Stimulated activated naive CD8-positive, alpha-beta T cell treated with anti-CD3 and anti-CD28 coated beads, Interleukin-15, Interleukin-2, amounts not matched to agents 100 ng/mL and 50 ng/mL, for 24 hours (primary cell): ENCODE data around the gene PRICKLE2.

Source experiments
- H3K27ac Mint-ChIP-seq: one replicate; pipeline ENCODE4 v1.8.0; 2021; ENCODE audit warnings: mild to moderate bottlenecking, mixed read lengths
- H3K27me3 Mint-ChIP-seq: one replicate; pipeline ENCODE4 v1.8.0; 2021; ENCODE audit warnings: mixed read lengths
- H3K36me3 Mint-ChIP-seq: one replicate; pipeline ENCODE4 v1.8.0; 2021; ENCODE audit warnings: low read depth, mixed read lengths
- H3K4me1 Mint-ChIP-seq: one replicate; pipeline ENCODE4 v1.8.0; 2021; ENCODE audit warnings: low read depth, mixed read lengths
- H3K4me3 Mint-ChIP-seq: one replicate; pipeline ENCODE4 v1.8.0; 2021; ENCODE audit warnings: mild to moderate bottlenecking, mixed read lengths
- H3K9me3 Mint-ChIP-seq: one replicate; pipeline ENCODE4 v1.8.0; 2021; ENCODE audit warnings: mixed read lengths

Gene PRICKLE2, protein sequence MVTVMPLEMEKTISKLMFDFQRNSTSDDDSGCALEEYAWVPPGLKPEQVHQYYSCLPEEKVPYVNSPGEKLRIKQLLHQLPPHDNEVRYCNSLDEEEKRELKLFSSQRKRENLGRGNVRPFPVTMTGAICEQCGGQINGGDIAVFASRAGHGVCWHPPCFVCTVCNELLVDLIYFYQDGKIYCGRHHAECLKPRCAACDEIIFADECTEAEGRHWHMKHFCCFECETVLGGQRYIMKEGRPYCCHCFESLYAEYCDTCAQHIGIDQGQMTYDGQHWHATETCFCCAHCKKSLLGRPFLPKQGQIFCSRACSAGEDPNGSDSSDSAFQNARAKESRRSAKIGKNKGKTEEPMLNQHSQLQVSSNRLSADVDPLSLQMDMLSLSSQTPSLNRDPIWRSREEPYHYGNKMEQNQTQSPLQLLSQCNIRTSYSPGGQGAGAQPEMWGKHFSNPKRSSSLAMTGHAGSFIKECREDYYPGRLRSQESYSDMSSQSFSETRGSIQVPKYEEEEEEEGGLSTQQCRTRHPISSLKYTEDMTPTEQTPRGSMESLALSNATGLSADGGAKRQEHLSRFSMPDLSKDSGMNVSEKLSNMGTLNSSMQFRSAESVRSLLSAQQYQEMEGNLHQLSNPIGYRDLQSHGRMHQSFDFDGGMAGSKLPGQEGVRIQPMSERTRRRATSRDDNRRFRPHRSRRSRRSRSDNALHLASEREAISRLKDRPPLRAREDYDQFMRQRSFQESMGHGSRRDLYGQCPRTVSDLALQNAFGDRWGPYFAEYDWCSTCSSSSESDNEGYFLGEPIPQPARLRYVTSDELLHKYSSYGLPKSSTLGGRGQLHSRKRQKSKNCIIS

GRCh38 chr3:64224826-64225610 lies at the start of gene PRICKLE2:
TSS of gene PRICKLE2 (minus strand) at chr3:64225466. CDS start at chr3:64198927, 26,539 bp downstream.
- no peaks in the 10 kb centered on the region for H3K9me3 Mint-ChIP-seq
- H3K36me3 Mint-ChIP-seq = no peaks in the 10 kb centered on the region
- H3K27me3 Mint-ChIP-seq = peaks cover 12% of the 10 kb centered on the region
- no peak within 1 kb of the TSS for H3K27ac Mint-ChIP-seq
- H3K4me1 Mint-ChIP-seq = no peaks in the 10 kb centered on the region
- no peak within 1 kb of the TSS for H3K4me3 Mint-ChIP-seq

- H3K27ac Mint-ChIP-seq = no peak overlapping the region
- peaks cover 4% of the 10 kb centered on the region for H3K9me3 Mint-ChIP-seq
- no peaks in the 10 kb centered on the region for H3K4me1 Mint-ChIP-seq
- H3K4me3 Mint-ChIP-seq = no peak overlapping the region
- H3K36me3 Mint-ChIP-seq = no peaks in the 10 kb centered on the region
- peaks cover 14% of the 10 kb centered on the region for H3K27me3 Mint-ChIP-seq
Observed at GRCh38 chr3:64272842-64273241, 47.6 kb upstream of the PRICKLE2 start.

- Mint-ChIP-seq H3K36me3 (no peaks in the 10 kb centered on the region), H3K27me3 (peaks cover 15% of the 10 kb centered on the region), H3K4me1 (no peaks in the 10 kb centered on the region), H3K9me3 (peaks cover 4% of the 10 kb centered on the region), H3K27ac (no peak overlapping the region), H3K4me3 (no peak overlapping the region)
Observed at GRCh38 chr3:64272271-64272670, 47.0 kb upstream of the PRICKLE2 start.

- Mint-ChIP-seq H3K27me3 (peaks cover 21% of the 10 kb centered on the region), H3K36me3 (no peaks in the 10 kb centered on the region), H3K4me1 (no peaks in the 10 kb centered on the region), H3K4me3 (no peak overlapping the region), H3K27ac (no peak overlapping the region), H3K9me3 (peaks cover 4% of the 10 kb centered on the region)
Observed at GRCh38 chr3:64271631-64272030, 46.4 kb upstream of the PRICKLE2 start.

DNA sequence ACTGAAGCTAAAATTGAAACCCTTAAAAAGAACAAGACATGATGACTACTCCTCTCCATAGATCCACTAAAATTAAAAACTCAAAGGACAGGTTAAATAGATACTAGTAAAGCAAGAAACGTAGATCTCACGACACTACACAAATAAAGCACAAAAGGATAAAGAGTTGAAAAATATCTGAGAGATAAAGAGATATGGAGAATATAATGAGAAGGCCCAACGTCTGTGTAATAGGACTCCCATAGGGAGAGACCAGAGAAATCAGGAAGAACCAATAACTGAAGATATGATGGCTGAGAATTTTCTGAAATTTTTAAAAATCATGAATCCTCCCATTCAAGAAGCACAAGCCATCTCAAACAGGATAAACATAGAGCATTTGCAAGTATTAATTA lies 45.6 kb upstream of the PRICKLE2 start:
- peaks cover 4% of the 10 kb centered on the region for H3K9me3 Mint-ChIP-seq
- H3K36me3 Mint-ChIP-seq = no peaks in the 10 kb centered on the region
- H3K27ac Mint-ChIP-seq = no peak overlapping the region
- H3K27me3 Mint-ChIP-seq = peaks cover 29% of the 10 kb centered on the region
- H3K4me1 Mint-ChIP-seq = no peaks in the 10 kb centered on the region
- no peak overlapping the region for H3K4me3 Mint-ChIP-seq

DNA sequence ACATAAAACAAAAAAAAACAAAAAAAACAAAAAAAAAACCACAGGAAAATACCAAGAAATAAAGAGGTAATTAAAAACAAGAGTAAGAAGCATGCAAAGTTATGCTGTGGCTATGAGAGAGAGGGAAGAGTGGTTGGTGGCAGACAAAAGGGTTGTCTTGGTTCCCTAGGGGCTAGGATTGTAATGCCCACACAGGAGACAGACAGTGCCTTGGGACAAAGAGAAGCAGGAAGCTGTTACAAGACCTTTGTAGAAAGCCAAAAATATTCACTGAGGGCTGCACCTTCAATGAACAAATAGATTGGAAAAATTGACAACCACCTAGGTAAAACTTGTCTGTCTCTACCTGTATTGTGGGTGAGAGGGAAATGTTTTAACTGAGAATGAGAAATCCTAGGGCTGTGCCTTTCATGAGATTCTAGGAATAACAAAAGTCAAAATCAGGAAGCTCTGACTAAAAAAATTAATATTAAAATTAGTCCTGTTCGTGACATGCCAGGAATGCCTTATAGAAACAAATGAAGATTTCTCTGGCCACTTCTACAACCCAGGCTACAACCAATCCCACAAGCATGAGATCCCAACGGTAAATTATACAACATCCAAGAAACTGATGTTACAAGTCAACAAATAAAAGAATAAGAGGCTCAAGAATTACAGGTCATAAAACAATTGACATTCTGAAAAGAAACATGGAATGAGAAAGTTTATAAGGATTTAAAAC lies 45.0 kb upstream of the PRICKLE2 start:
- Mint-ChIP-seq H3K9me3 (peaks cover 4% of the 10 kb centered on the region), H3K4me3 (no peak overlapping the region)

GRCh38 chr3:64268926-64269325 lies 43.7 kb upstream of the PRICKLE2 start:
- Mint-ChIP-seq H3K36me3 (no peaks in the 10 kb centered on the region), H3K27me3 (peaks cover 32% of the 10 kb centered on the region), H3K27ac (no peak overlapping the region), H3K4me1 (no peaks in the 10 kb centered on the region), H3K9me3 (peaks cover 4% of the 10 kb centered on the region), H3K4me3 (no peak overlapping the region)

More for the DNA sequence above, 45.0 kb upstream of the PRICKLE2 start:
- Mint-ChIP-seq H3K4me1 (no peaks in the 10 kb centered on the region), H3K27me3 (peaks cover 32% of the 10 kb centered on the region), H3K36me3 (no peaks in the 10 kb centered on the region), H3K27ac (no peak overlapping the region)

- Mint-ChIP-seq H3K27me3 (peaks cover 29% of the 10 kb centered on the region), H3K4me1 (no peaks in the 10 kb centered on the region), H3K9me3 (peaks cover 4% of the 10 kb centered on the region), H3K36me3 (no peaks in the 10 kb centered on the region), H3K27ac (no peak overlapping the region), H3K4me3 (no peak overlapping the region)
Observed at GRCh38 chr3:64267721-64268604, 42.7 kb upstream of the PRICKLE2 start.

DNA sequence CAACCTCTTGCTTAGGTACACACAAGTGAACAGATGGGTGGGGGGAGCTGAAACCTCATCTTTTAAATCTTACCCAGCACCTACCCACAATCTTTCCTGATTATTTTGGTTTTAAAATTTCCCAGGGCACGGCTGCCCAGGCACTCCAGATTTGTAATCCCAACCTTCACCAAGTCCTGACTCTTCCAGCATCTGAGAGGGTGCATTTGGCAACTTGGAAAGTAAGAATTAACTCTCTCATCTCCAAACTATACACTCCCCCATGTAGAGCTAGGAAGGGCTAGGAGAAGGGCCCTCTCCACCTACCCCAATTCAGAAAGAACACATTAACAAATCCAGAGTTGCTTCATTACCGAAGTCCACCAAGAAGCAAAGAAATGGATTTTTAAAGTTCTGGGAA lies 41.7 kb upstream of the PRICKLE2 start:
- Mint-ChIP-seq H3K27ac (no peak overlapping the region), H3K4me3 (no peak overlapping the region), H3K27me3 (peaks cover 26% of the 10 kb centered on the region), H3K4me1 (no peaks in the 10 kb centered on the region), H3K9me3 (peaks cover 4% of the 10 kb centered on the region), H3K36me3 (no peaks in the 10 kb centered on the region)

GRCh38 chr3:64266065-64266931 lies 41.0 kb upstream of the PRICKLE2 start:
- Mint-ChIP-seq H3K27me3 (peaks cover 25% of the 10 kb centered on the region), H3K27ac (no peak overlapping the region), H3K9me3 (peaks cover 4% of the 10 kb centered on the region), H3K36me3 (no peaks in the 10 kb centered on the region), H3K4me3 (no peak overlapping the region), H3K4me1 (no peaks in the 10 kb centered on the region)

- Mint-ChIP-seq H3K4me3 (no peak overlapping the region), H3K27me3 (peaks cover 25% of the 10 kb centered on the region), H3K27ac (no peak overlapping the region), H3K4me1 (no peaks in the 10 kb centered on the region), H3K9me3 (peaks cover under 1% of the 10 kb centered on the region), H3K36me3 (no peaks in the 10 kb centered on the region)
Observed at GRCh38 chr3:64265646-64266045, 40.4 kb upstream of the PRICKLE2 start.

GRCh38 chr3:64264501-64265109 lies 39.3 kb upstream of the PRICKLE2 start:
- peaks cover 25% of the 10 kb centered on the region for H3K27me3 Mint-ChIP-seq
- no peaks in the 10 kb centered on the region for H3K4me1 Mint-ChIP-seq
- H3K27ac Mint-ChIP-seq = no peak overlapping the region
- no peaks in the 10 kb centered on the region for H3K36me3 Mint-ChIP-seq
- no peak overlapping the region for H3K4me3 Mint-ChIP-seq
- no peaks in the 10 kb centered on the region for H3K9me3 Mint-ChIP-seq
